A549 (cell line): ENCODE data around the gene FGR. TPM values are rescaled to one million over a fixed set of nuclear protein-coding genes. Genes with fewer than 3 reads are reported as not detected.
A peak's percentile ranks its signal among the peaks of the same experiment; 100 is the strongest.

Experiments
- ATAC-seq, 2 experiments: fragments of 200-7000 bp in 1 of 2; fragments of >200 bp in 1 of 2; cut with Nextera tagmentation in 1 of 2; cut with Tn5 transposase in 1 of 2; 3 replicates each; pipeline versions ENCODE4 v1.8.0 to v1.9.1; 2018 to 2020; ENCODE audit warnings: mild to moderate bottlenecking in 1 of 2, moderate library complexity in 1 of 2
- CTCF ChIA-PET: fragments of 300-600 bp; sonication (Branson Sonifier 250); formaldehyde crosslinking; extraction: SDS; loops from one replicate; lab custom pipeline; 2021; ENCODE audit warnings: antibody characterized with exemption, inconsistent platforms; lab: Yijun Ruan, JAX
- POLR2A ChIA-PET: fragments of 350-600 bp; formaldehyde crosslinking; extraction: SDS; loops from one replicate; lab custom pipeline; 2021; ENCODE audit warnings: antibody characterized with exemption, inconsistent platforms; lab: Yijun Ruan, JAX
- DNase-seq, 2 experiments: peaks; one replicate each; pipeline versions ENCODE4 v3.0.0 to v3.0.0-alpha.2; 2011 to 2016; ENCODE audit warnings: low read depth in 1 of 2, low spot score in 1 of 2
- FAIRE-seq: peaks from 2 replicates; lab custom pipeline; 2011; peaks lifted over from hg19 to GRCh38; lab: Jason Lieb, UNC
- H3K27ac ChIP-seq, 2 experiments: fragments of >200 bp; sonication (Bioruptor Twin); formaldehyde crosslinking; 3 replicates each; pipeline ENCODE4 v1.5.1; 2016 to 2017
- H3K4me1 ChIP-seq: fragments of >200 bp; sonication (Bioruptor Twin); formaldehyde crosslinking; 3 replicates; pipeline ENCODE4 v1.6.1; 2016
- H3K4me2 ChIP-seq: fragments of >200 bp; sonication (Bioruptor Twin); formaldehyde crosslinking; 3 replicates; pipeline ENCODE4 v1.6.1; 2016
- H3K4me3 ChIP-seq: fragments of >200 bp; sonication (Bioruptor Twin); formaldehyde crosslinking; 3 replicates; pipeline ENCODE4 v1.5.1; 2016
- H3K9me3 ChIP-seq: fragments of >200 bp; sonication (Bioruptor Twin); formaldehyde crosslinking; 3 replicates; pipeline ENCODE4 v1.6.1; 2016
- CBX2 ChIP-seq: fragments of 200-600 bp; sonication (generic); IDR thresholded peaks from 2 replicates; pipeline ENCODE4 v1.6.1; 2016; ENCODE audit warnings: low read depth, mild to moderate bottlenecking, borderline replicate concordance
- CEBPB ChIP-seq, 2 experiments: fragments of >200 bp in 1 of 2; sonication (Bioruptor Twin) in 1 of 2; formaldehyde crosslinking in 1 of 2; IDR thresholded peaks; 2 replicates each; pipeline ENCODE4 v1.6.1; 2012 to 2016
- FOSB ChIP-seq: fragments of 250-450 bp; sonication (Bioruptor Pico); IDR thresholded peaks from 2 replicates; pipeline ENCODE4 v1.5.0; 2020; ENCODE audit warnings: mild to moderate bottlenecking, moderate library complexity
- FOXS1 ChIP-seq: fragments of 250-450 bp; sonication (Bioruptor Pico); IDR thresholded peaks from 2 replicates; pipeline ENCODE4 v1.5.0; 2020; ENCODE audit warnings: mild to moderate bottlenecking, moderate library complexity
- KDM1A ChIP-seq: fragments of 200-600 bp; sonication (generic); IDR thresholded peaks from 2 replicates; pipeline ENCODE4 v1.6.1; 2016; ENCODE audit warnings: low read depth, mild to moderate bottlenecking
- MAFK ChIP-seq: fragments of 450-650 bp; IDR thresholded peaks from 2 replicates; pipeline ENCODE4 v1.6.1; 2014; ENCODE audit not compliant: partially characterized antibody
- NPAS2 ChIP-seq: fragments of 250-450 bp; sonication (Bioruptor Pico); IDR thresholded peaks from 2 replicates; pipeline ENCODE4 v1.8.0; 2022; ENCODE audit warnings: mild to moderate bottlenecking, moderate library complexity, borderline replicate concordance
- POLR2A ChIP-seq: IDR thresholded peaks from 2 replicates; pipeline ENCODE4 v1.6.1; 2012; ENCODE audit warnings: mild to moderate bottlenecking, low read length
- RAD21 ChIP-seq, 2 experiments: fragments of >200 bp in 1 of 2; sonication (Bioruptor Twin) in 1 of 2; formaldehyde crosslinking in 1 of 2; IDR thresholded peaks in 1 of 2; conservative IDR thresholded peaks in 1 of 2; 2 replicates in 1 of 2; 3 replicates in 1 of 2; pipeline ENCODE4 v1.6.1; 2012 to 2018; ENCODE audit warnings: inconsistent platforms in 1 of 2
- RARB ChIP-seq: fragments of 250-450 bp; sonication (Bioruptor Pico); IDR thresholded peaks from 2 replicates; pipeline ENCODE4 v1.8.0; 2021; ENCODE audit warnings: mild to moderate bottlenecking, moderate library complexity
- RCOR1 ChIP-seq: fragments of 150-350 bp; IDR thresholded peaks from 2 replicates; pipeline ENCODE4 v1.6.1; 2014; ENCODE audit warnings: antibody characterized with exemption, low read length, low read depth
- SMC3 ChIP-seq: fragments of >200 bp; sonication (Bioruptor Twin); formaldehyde crosslinking; IDR thresholded peaks from 3 replicates; pipeline ENCODE4 v1.6.1; 2018; ENCODE audit warnings: inconsistent platforms
- SREBF2 ChIP-seq: fragments of 450-650 bp; IDR thresholded peaks from 2 replicates; pipeline ENCODE4 v1.6.1; 2014; ENCODE audit warnings: mild to moderate bottlenecking, moderate library complexity
- ZFP36 ChIP-seq: fragments of 450-650 bp; IDR thresholded peaks from 2 replicates; pipeline ENCODE4 v1.6.1; 2014; ENCODE audit warnings: borderline replicate concordance; ENCODE audit not compliant: partially characterized antibody
- WGBS: methylation state at CpG from one replicate; pipeline ENCODE4 v1.1.6; 2017; ENCODE audit errors: missing lambda C conversion rate; 5-methylcytosine and 5-hydroxymethylcytosine counted together
- polyA plus RNA-seq, 4 experiments: library from polyadenylated mRNA; depleted of rRNA in 3 of 4; stranded (reverse); fragments of >200 nt; fragmentation: RNase III in 1 of 4; extraction: RNeasy Plus Mini Kit Qiagen cat#74134 plus additional on column Dnase treatment in 1 of 4; gene quantifications; 2 replicates in 3 of 4; 3 replicates in 1 of 4; pipeline ENCODE4 v1.2.3, GENCODE V29; 2011 to 2017
- TF ChIP-seq, protein P1 (sequence below): fragments of >200 bp; sonication (Bioruptor Twin); formaldehyde crosslinking; IDR thresholded peaks from 2 replicates; pipeline ENCODE4 v1.6.1; 2016
- TF ChIP-seq, protein P2 (sequence below): fragments of 450-650 bp; IDR thresholded peaks from 2 replicates; pipeline ENCODE4 v1.6.1; 2014; ENCODE audit warnings: antibody characterized with exemption
- TF ChIP-seq, protein P3 (sequence below): IDR thresholded peaks from 2 replicates; pipeline ENCODE4 v1.6.1; 2012

The FGR gene
- polyA plus RNA-seq, 2 of the 4 experiments (the other 2 are of a cell fraction): not detected

- ATAC-seq (peak; percentile 6 to 36; a peak in 3 of 6 replicates), DNase-seq (peak in 1 of 2 experiments; percentile 35), FAIRE-seq (no peak)
- H3K9me3 ChIP-seq: no peaks in the 10 kb centered on the region
- ChIA-PET CTCF (interaction anchor here (0.5 to 23.7 kb wide), 8 partner anchors 34 to 1381 kb away, joined by 3 to 314 read pairs (median 60); no protein-coding TSS in a partner anchor), POLR2A (interaction anchor here (1.0 kb wide), 1 partner anchor 47 kb away, joined by 6 read pairs; no protein-coding TSS in a partner anchor)
- TF ChIP-seq RARB (CRISPR knock-in tag) (no peak), MAFK (no peak), RAD21 (conservative IDR thresholded peaks at IDR 0.05 in 1 of 2, IDR thresholded peaks at IDR 0.05 in 1 of 2) (no peak), FOSB (no peak), SREBF2 (no peak), KDM1A (no peak), POLR2A (no peak), FOXS1 (no peak), NPAS2 (CRISPR knock-in tag) (no peak)
- TF ChIP-seq, protein P1, sequence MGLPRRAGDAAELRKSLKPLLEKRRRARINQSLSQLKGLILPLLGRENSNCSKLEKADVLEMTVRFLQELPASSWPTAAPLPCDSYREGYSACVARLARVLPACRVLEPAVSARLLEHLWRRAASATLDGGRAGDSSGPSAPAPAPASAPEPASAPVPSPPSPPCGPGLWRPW: no peak
- TF ChIP-seq, protein P2, sequence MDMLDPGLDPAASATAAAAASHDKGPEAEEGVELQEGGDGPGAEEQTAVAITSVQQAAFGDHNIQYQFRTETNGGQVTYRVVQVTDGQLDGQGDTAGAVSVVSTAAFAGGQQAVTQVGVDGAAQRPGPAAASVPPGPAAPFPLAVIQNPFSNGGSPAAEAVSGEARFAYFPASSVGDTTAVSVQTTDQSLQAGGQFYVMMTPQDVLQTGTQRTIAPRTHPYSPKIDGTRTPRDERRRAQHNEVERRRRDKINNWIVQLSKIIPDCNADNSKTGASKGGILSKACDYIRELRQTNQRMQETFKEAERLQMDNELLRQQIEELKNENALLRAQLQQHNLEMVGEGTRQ: no peak
- TF ChIP-seq, all 56 proteins: peak for 0
- Histone ChIP-seq H3K4me3 (peak overlapping the region; percentile 90), H3K4me2 (peak overlapping the region; percentile 99), H3K4me1 (peaks cover 53% of the 10 kb centered on the region), H3K27ac (peak overlapping the region; percentile 83 to 89)
- under 1% methylated on average over 18 of the region's 43 CpGs for WGBS
Measured at GRCh38 chr1:27603309-27603680, 31.7 kb downstream of the FGR start.

- ChIA-PET CTCF (interaction anchor here (0.7 to 23.7 kb wide), 8 partner anchors 8 to 302 kb away, joined by 3 to 314 read pairs (median 6); no protein-coding TSS in a partner anchor), POLR2A (interaction anchor here (1.2 to 2.2 kb wide), 2 partner anchors 28 to 46 kb away, joined by 3 to 9 read pairs; no protein-coding TSS in a partner anchor)
- TF ChIP-seq SMC3: no peak
- no peak for TF ChIP-seq ZFP36
- no peak for TF ChIP-seq RARB (CRISPR knock-in tag)
- no peak for TF ChIP-seq RCOR1
- TF ChIP-seq CEBPB (IDR thresholded peaks at IDR 0.05): no peak
- no peak for TF ChIP-seq MAFK
- DNase-seq (peak in 1 of 2 experiments; percentile 25), FAIRE-seq (no peak), ATAC-seq (peak in 1 of 2 experiments; percentile 2; a peak in 3 of 6 replicates)
- peak overlapping the region; percentile 90 for H3K4me3 ChIP-seq
- peak overlapping the region; percentile 83 to 89 for H3K27ac ChIP-seq
- H3K4me1 ChIP-seq: peaks cover 58% of the 10 kb centered on the region
- 1% methylated on average over 12 of the region's 54 CpGs for WGBS
- H3K4me2 ChIP-seq: peak overlapping the region; percentile 99
- no peaks in the 10 kb centered on the region for H3K9me3 ChIP-seq
Measured at GRCh38 chr1:27602462-27603308, 32.3 kb downstream of the FGR start.

DNA sequence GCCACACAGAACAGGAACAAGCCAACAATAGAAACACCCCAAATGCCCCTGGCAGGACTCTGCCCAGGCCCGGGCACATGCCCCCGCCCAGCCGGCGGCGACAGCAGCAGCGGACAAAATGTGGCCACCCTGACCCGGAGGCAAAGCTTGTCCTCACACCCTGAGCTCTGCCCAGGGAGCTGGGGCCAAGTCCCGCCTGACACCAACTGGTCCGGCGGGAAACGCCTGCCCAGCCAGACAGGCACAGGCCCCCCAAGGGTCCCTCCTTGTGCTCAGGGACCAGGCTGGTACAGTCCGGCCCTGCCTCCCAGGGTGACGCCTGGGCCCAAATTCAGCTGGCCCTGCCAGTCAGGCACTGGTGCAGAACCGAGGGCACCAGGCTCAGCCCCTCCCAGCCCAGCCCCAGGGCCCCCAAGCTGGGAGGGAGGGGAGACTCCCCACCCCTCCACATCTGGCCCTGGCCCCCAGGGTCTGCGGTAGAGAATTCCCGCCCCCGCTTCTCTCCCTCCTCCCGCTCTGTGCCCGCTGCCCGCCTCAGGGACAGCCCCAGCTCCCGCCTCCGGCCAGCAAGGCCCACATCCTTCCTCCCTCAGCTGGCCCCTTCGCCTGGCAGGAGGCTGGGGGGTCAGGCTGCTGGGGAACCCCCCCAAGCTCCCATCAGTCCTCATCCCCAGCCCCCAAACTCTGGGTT is 33.1 kb downstream of the FGR start:
- ATAC-seq (peak in 1 of 2 experiments; percentile 32; a peak in 3 of 6 replicates), FAIRE-seq (no peak), DNase-seq (no peak)
- H3K4me1 ChIP-seq: peaks cover 57% of the 10 kb centered on the region
- peak overlapping the region; percentile 83 to 89 for H3K27ac ChIP-seq
- WGBS: 20% methylated on average over 1 of the region's 23 CpGs
- POLR2A ChIA-PET: interaction anchor here (1.2 to 2.2 kb wide), 2 partner anchors 27 to 45 kb away, joined by 3 to 9 read pairs; no protein-coding TSS in a partner anchor
- TF ChIP-seq, protein P3, sequence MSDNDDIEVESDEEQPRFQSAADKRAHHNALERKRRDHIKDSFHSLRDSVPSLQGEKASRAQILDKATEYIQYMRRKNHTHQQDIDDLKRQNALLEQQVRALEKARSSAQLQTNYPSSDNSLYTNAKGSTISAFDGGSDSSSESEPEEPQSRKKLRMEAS: 0 out of 2 replicates have a peak, but pooled peaks have one; percentile 19
- TF ChIP-seq CBX2: no peak
- no peaks in the 10 kb centered on the region for H3K9me3 ChIP-seq
- H3K4me3 ChIP-seq: peak overlapping the region; percentile 90
- CTCF ChIA-PET: interaction anchor here (0.7 to 23.7 kb wide), 9 partner anchors 9 to 301 kb away, joined by 3 to 314 read pairs (median 5); no protein-coding TSS in a partner anchor
- peak overlapping the region; percentile 99 for H3K4me2 ChIP-seq
